Activated effector memory CD4-positive, alpha-beta T cell treated with Interleukin-2 at 50 U/mL for 16 hours (primary cell): ENCODE results near the gene TRIM43.
"Not testable (repeated sequence)": the region's sequence is repeated elsewhere in the genome, so short reads cannot be mapped to it uniquely, and the experiment has no call there.

Experiments
- DNase-seq: peaks from one replicate; pipeline ENCODE4 v3.0.0-alpha.2; 2020

Gene TRIM43

DNA sequence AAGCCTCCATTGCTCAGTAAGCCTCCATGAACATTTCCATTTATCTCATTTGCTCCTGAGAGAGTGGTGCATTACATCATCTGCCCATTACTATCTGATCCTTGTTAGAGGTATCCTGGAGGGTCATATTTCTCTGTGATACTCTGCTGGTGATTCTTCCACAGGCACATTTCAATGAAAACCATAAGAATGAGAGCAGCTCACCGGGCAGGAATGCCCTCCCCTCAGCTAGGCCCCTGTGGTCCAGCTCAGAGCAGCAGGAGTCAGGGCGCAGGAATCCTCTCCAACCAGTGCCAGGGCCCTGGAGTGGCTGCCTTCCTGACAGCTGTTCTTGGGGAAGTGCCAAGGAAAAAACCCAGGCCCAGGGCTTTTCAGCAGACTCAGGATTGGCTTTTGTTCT, 50.0 kb downstream of the TRIM43 start:
- not testable (repeated sequence) for DNase-seq

DNA sequence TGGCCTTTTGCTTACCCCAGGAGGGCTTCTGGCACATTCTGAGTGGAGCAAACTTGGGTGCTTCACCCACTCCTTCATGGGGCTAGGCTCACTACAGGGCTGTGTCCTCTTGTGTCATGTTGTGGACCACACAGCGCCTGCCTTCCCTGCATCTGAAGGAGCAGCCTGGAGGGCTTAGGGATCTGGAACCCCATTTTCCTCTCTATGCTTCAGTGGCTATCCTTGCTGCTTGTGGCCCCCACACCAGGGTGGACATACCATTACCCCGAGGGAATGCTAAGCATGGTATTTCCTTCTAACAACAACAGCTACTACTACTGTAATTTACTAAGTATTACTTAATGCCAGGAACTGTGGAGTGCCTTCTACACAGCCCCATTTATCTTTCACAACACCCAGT, 50.6 kb downstream of the TRIM43 start:
- not testable (repeated sequence) for DNase-seq

DNA sequence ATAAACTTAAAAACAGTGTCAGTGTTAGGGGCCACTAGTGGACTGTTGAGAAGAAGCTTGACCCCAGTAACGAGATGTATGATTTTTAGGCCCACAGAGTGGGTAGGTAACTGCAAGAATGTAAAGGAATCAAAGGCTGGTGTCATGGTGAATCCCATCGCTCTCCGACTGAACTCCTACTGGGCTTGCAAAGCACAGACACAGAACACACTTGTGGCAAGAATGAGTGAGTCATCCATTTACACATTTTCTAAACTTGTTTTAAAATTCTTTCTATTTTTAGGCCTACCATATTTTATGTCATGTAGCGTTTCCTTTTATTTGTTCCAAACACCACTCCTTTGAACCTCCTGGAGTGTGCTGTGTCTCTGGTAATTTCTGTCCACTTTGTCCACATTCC, 51.1 kb downstream of the TRIM43 start:
- not testable (repeated sequence) for DNase-seq

GRCh38 chr2:95645312-95645711, 53.5 kb downstream of the TRIM43 start:
- DNase-seq, result not testable (repeated sequence)

DNA sequence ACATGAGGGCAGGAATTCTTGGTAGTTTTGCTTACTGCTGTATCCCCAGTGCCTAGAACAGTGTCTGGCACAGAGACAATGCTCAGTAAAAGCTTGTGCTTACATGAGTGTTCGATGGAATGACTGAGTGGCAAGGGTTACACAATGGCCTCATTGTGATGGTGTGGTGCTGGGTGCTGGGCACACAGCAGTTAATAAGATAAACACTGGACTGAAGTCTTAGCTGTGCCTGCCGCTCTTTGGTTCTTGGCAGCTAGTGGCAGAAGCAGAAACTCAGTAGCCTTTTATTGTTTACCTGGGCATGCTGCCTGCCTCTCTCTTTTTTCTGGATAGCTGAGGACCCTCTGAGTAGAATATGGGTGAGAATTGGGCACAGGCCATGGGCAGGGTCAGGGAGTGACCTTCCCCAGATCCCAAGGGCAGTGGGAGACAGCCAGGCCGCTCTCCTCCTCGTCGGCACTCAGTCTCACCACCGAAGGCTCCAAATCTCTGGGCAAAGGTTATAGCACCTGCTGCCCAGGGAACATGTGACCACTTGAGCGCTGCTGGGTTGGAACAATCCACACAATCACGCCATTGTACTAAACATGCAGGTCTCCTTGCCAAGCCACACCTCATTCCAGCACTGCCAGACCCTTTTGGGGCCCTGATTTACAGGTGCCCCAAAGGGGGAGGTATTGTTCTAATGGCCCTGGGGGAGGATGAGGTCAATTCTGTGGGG, 54.6 kb downstream of the TRIM43 start:
- not testable (repeated sequence) for DNase-seq

DNA sequence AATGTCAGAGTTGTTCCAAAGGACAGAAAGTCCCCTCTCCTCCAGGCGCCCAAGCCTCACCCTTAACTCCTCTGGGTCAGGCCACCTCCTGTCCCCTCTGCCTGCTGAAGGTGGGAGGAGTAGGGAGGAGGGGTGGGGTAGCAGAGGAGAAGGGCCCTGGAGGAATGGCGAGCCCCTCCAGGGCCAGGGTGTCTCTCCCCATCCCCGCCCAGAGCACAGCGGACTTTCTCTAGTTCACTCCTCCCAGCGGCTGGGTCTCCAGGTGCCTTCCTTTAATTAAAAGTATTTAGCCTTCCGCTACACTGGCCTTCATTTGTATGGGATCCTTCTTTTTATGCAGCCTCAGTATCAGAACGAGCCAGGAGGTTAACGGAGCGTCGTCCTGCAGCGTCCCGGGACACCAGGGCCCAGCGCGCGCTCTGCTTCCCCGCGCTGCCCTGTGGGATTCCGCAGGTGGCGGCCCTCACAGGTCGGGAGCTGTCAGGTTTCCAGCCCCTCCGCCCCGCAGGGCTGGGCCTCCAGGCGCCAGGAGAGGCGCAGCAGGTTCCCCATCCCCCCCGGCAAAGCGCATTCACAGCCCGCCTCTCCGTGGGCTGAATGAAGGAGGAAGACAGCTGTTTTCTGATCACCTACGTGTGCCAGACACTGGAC, 57.2 kb downstream of the TRIM43 start:
- not testable (repeated sequence) for DNase-seq
